HEK293 (cell line): ENCODE measurements around the gene BRD3.

Experiments
- CTCF ChIA-PET: fragments of 350-600 bp; formaldehyde crosslinking; extraction: SDS; loops from one replicate; lab custom pipeline; 2021; ENCODE audit warnings: antibody characterized with exemption; lab: Yijun Ruan, JAX
- POLR2A ChIA-PET: fragments of 300-600 bp; formaldehyde crosslinking; extraction: SDS; loops from one replicate; lab custom pipeline; 2020; ENCODE audit warnings: antibody characterized with exemption, inconsistent platforms; lab: Yijun Ruan, JAX
- H3K27ac ChIP-seq: fragments of 200-500 bp; sonication (Bioruptor generic); 2 replicates; pipeline ENCODE4 v1.5.1; 2014; ENCODE audit warnings: low read depth, low read length, control low read depth, inconsistent platforms; ENCODE audit errors: extremely low read depth
- H3K36me3 ChIP-seq, 2 experiments: fragments of 200-500 bp in 1 of 2; sonication (Bioruptor generic) in 1 of 2; 1 replicate in 1 of 2; 2 replicates in 1 of 2; pipeline ENCODE4 v1.5.1; 2014 to 2017; ENCODE audit warnings: inconsistent platforms in 2 of 2, low read length in 2 of 2; ENCODE audit not compliant: control insufficient read depth in 2 of 2, insufficient read depth in 1 of 2
- H3K4me1 ChIP-seq: fragments of 200-500 bp; sonication (Bioruptor generic); 2 replicates; pipeline ENCODE4 v1.5.1; 2014; ENCODE audit warnings: mild to moderate bottlenecking, low read length, inconsistent platforms; ENCODE audit not compliant: control insufficient read depth, insufficient read depth
- H3K4me3 ChIP-seq: 2 replicates; pipeline ENCODE4 v1.5.1; 2011; ENCODE audit warnings: low read depth, mild to moderate bottlenecking, control low read depth, low read length, moderate library complexity
- H3K9me3 ChIP-seq: fragments of 200-500 bp; sonication (Bioruptor generic); 2 replicates; pipeline ENCODE4 v1.5.1; 2014; ENCODE audit warnings: low read depth, low read length, inconsistent platforms; ENCODE audit not compliant: control insufficient read depth, insufficient read depth
- EGR2 ChIP-seq: fragments of 450-650 bp; formaldehyde crosslinking; IDR thresholded peaks from 2 replicates; pipeline ENCODE4 v1.5.1; 2016; ENCODE audit warnings: low read depth, missing biosample characterization, missing genetic modification characterization
- FEZF1 ChIP-seq: fragments of 450-650 bp; formaldehyde crosslinking; IDR thresholded peaks from 2 replicates; pipeline ENCODE4 v1.5.1; 2016; ENCODE audit warnings: missing biosample characterization, missing genetic modification characterization
- KLF16 ChIP-seq: fragments of 450-650 bp; formaldehyde crosslinking; IDR thresholded peaks from 2 replicates; pipeline ENCODE4 v1.5.1; 2017; ENCODE audit warnings: missing biosample characterization, missing genetic modification characterization
- KLF9 ChIP-seq: fragments of 450-650 bp; formaldehyde crosslinking; IDR thresholded peaks from 2 replicates; pipeline ENCODE4 v1.5.1; 2016; ENCODE audit warnings: missing biosample characterization, missing genetic modification characterization, low read depth
- SCRT1 ChIP-seq: fragments of 450-650 bp; formaldehyde crosslinking; IDR thresholded peaks from 2 replicates; pipeline ENCODE4 v1.5.1; 2016; ENCODE audit warnings: missing biosample characterization, missing genetic modification characterization, borderline replicate concordance
- SCRT2 ChIP-seq: fragments of 450-650 bp; formaldehyde crosslinking; IDR thresholded peaks from 2 replicates; pipeline ENCODE4 v1.5.1; 2016; ENCODE audit warnings: missing biosample characterization, missing genetic modification characterization
- SP7 ChIP-seq: fragments of 450-650 bp; formaldehyde crosslinking; IDR thresholded peaks from 2 replicates; pipeline ENCODE4 v1.5.1; 2016; ENCODE audit warnings: missing biosample characterization, missing genetic modification characterization
- ZBTB1 ChIP-seq: fragments of 450-650 bp; formaldehyde crosslinking; IDR thresholded peaks from 2 replicates; pipeline ENCODE4 v1.5.1; 2016; ENCODE audit warnings: missing biosample characterization, missing genetic modification characterization
- ZBTB8A ChIP-seq: fragments of 450-650 bp; formaldehyde crosslinking; IDR thresholded peaks from 2 replicates; pipeline ENCODE4 v1.5.1; 2016; ENCODE audit warnings: missing biosample characterization, missing genetic modification characterization
- ZIC2 ChIP-seq: fragments of 450-650 bp; formaldehyde crosslinking; IDR thresholded peaks from 2 replicates; pipeline ENCODE4 v1.5.1; 2016; ENCODE audit warnings: missing biosample characterization, missing genetic modification characterization
- ZNF223 ChIP-seq: fragments of 450-650 bp; formaldehyde crosslinking; IDR thresholded peaks from 2 replicates; pipeline ENCODE4 v1.5.1; 2016; ENCODE audit warnings: missing biosample characterization, missing genetic modification characterization
- ZNF416 ChIP-seq: fragments of 450-650 bp; formaldehyde crosslinking; IDR thresholded peaks from 2 replicates; pipeline ENCODE4 v1.5.1; 2016; ENCODE audit warnings: missing biosample characterization, missing genetic modification characterization
- ZNF514 ChIP-seq: fragments of 450-650 bp; formaldehyde crosslinking; IDR thresholded peaks from 2 replicates; pipeline ENCODE4 v1.5.1; 2016; ENCODE audit warnings: missing biosample characterization, missing genetic modification characterization
- ZNF558 ChIP-seq: fragments of 450-650 bp; formaldehyde crosslinking; IDR thresholded peaks from 2 replicates; pipeline ENCODE4 v1.5.1; 2016; ENCODE audit warnings: missing biosample characterization, missing genetic modification characterization
- ZNF600 ChIP-seq: fragments of 450-650 bp; formaldehyde crosslinking; IDR thresholded peaks from 2 replicates; pipeline ENCODE4 v1.5.1; 2016; ENCODE audit warnings: missing biosample characterization, missing genetic modification characterization
- ZNF843 ChIP-seq: fragments of 450-650 bp; formaldehyde crosslinking; IDR thresholded peaks from 2 replicates; pipeline ENCODE4 v1.5.1; 2016; ENCODE audit warnings: missing biosample characterization, missing genetic modification characterization
- ZXDB ChIP-seq: fragments of 450-650 bp; formaldehyde crosslinking; IDR thresholded peaks from 2 replicates; pipeline ENCODE4 v1.5.1; 2016; ENCODE audit warnings: missing biosample characterization, missing genetic modification characterization
- TF ChIP-seq, protein P1 (sequence below): sonication (generic); formaldehyde crosslinking; IDR thresholded peaks from 2 replicates; pipeline ENCODE4 v1.8.1; 2022; ENCODE audit warnings: mild to moderate bottlenecking, moderate library complexity, missing genetic modification reagents
- TF ChIP-seq, protein P2 (sequence below): fragments of 450-650 bp; formaldehyde crosslinking; IDR thresholded peaks from 2 replicates; pipeline ENCODE4 v1.5.1; 2017; ENCODE audit warnings: missing biosample characterization, missing genetic modification characterization
- TF ChIP-seq, protein P3 (sequence below): fragments of 450-650 bp; formaldehyde crosslinking; IDR thresholded peaks from 2 replicates; pipeline ENCODE4 v1.5.1; 2016; ENCODE audit warnings: missing biosample characterization, missing genetic modification characterization
- TF ChIP-seq, protein P4 (sequence below): fragments of 450-650 bp; formaldehyde crosslinking; IDR thresholded peaks from 2 replicates; pipeline ENCODE4 v1.5.1; 2016; ENCODE audit warnings: missing biosample characterization, missing genetic modification characterization
- TF ChIP-seq, protein P5 (sequence below): fragments of 450-650 bp; formaldehyde crosslinking; IDR thresholded peaks from 2 replicates; pipeline ENCODE4 v1.5.1; 2016; ENCODE audit warnings: missing biosample characterization, missing genetic modification characterization

The BRD3 gene

DNA sequence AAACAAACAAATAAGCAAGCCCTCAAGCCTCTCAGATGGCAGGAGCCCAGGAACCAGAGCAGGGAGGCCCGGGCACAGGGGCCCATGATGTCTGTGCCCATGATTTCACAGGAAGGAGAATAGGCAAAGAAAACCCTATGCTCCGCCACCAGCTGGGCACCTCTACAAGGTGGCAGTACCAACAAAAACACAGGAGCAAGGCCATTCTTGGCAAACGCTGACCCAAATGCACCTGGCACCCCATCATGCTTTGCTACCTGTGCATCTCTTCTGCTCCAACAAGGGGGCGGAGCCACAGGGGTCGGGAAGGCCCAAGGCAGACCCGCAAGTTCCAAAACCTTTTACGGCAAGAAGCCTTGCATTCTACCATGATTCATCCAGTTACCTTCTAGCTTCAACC lies 3.1 kb downstream of the BRD3 start:
- ChIA-PET POLR2A (no interaction called here), CTCF (interaction anchor here (1.0 to 1.2 kb wide), 2 partner anchors 13 to 379 kb away, joined by 3 read pairs; no protein-coding TSS in a partner anchor)
- no peaks in the 10 kb centered on the region for H3K4me1 ChIP-seq

DNA sequence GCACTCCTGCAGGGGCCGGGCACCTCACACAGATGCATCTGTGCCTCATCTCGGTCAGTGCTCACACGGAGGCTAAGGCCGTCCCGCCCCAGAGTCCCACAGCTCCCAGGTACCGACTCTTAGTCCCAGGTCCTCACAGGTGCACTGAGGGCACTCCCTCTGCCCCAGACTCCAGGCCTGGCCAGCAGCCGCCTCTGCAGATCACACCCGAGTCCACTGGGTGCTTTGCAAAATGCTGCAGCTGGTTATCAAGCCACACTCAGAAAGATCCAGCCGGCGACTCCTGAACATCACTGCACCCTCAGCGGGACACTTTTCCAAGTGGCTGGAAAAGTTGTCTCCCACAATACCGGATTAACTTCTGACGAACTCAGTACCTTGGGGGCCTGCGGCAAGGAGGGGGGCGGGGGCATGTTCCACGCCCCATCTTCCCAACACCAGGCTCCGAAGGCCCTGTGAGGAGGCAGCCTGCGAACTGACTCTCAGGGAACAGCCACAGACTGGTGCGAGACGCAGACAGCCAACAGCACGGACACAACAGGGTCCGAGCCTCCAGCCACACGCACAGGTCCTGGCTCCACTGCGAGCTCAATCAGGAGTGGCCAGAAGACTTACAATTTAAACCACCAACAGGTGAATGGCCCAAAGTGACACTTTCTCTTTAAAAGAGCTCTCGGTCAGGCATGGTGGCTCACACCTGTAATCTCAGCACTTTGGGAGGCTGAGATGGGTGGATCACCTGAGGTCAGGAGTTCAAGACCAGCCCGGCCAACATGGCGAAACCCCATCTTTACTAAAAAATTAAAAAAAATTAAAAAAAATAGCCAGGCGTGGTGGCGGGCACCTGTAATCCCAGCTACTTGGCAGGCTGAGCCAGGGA lies 4.0 kb downstream of the BRD3 start:
- CTCF ChIA-PET = interaction anchor here (0.6 to 1.2 kb wide), 4 partner anchors 12 to 580 kb away, joined by 3 to 5 read pairs (median 4); no protein-coding TSS in a partner anchor
- TF ChIP-seq SCRT1 (tag by site-specific recombination) (peak; percentile 63; the same call in 1 of the 2 replicates), ZNF843 (no peak), SCRT2 (peak; percentile 70)
- TF ChIP-seq, protein P1, sequence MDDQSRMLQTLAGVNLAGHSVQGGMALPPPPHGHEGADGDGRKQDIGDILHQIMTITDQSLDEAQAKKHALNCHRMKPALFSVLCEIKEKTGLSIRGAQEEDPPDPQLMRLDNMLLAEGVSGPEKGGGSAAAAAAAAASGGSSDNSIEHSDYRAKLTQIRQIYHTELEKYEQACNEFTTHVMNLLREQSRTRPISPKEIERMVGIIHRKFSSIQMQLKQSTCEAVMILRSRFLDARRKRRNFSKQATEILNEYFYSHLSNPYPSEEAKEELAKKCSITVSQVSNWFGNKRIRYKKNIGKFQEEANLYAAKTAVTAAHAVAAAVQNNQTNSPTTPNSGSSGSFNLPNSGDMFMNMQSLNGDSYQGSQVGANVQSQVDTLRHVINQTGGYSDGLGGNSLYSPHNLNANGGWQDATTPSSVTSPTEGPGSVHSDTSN = no peak
- Histone ChIP-seq H3K4me1 (no peaks in the 10 kb centered on the region), H3K27ac (no peak overlapping the region), H3K36me3 (peaks cover 0 to 6% of the 10 kb centered on the region in 2 experiments; a peak in 2 of 3 replicates), H3K9me3 (no peaks in the 10 kb centered on the region), H3K4me3 (no peak overlapping the region)
- POLR2A ChIA-PET = interaction anchor here (1.5 kb wide), 1 partner anchor 12 kb away, joined by 3 read pairs; no protein-coding TSS in a partner anchor

More for the DNA sequence above, 3.1 kb downstream of the BRD3 start:
- peaks cover 0 to 6% of the 10 kb centered on the region in 2 experiments; a peak in 2 of 3 replicates for H3K36me3 ChIP-seq
- no peaks in the 10 kb centered on the region for H3K9me3 ChIP-seq
- no peak overlapping the region for H3K4me3 ChIP-seq
- TF ChIP-seq ZNF600 (tag by site-specific recombination) (no peak), KLF16 (tag by site-specific recombination) (no peak), ZNF223 (tag by site-specific recombination) (no peak), EGR2 (tag by site-specific recombination) (no peak), ZNF514 (no peak), FEZF1 (tag by site-specific recombination) (no peak), ZBTB1 (tag by site-specific recombination) (no peak), ZBTB8A (tag by site-specific recombination) (no peak), ZNF558 (no peak), ZNF416 (no peak), ZIC2 (tag by site-specific recombination) (no peak), KLF9 (tag by site-specific recombination) (no peak), ZXDB (tag by site-specific recombination) (no peak), SP7 (tag by site-specific recombination) (no peak)
- TF ChIP-seq, protein P2, sequence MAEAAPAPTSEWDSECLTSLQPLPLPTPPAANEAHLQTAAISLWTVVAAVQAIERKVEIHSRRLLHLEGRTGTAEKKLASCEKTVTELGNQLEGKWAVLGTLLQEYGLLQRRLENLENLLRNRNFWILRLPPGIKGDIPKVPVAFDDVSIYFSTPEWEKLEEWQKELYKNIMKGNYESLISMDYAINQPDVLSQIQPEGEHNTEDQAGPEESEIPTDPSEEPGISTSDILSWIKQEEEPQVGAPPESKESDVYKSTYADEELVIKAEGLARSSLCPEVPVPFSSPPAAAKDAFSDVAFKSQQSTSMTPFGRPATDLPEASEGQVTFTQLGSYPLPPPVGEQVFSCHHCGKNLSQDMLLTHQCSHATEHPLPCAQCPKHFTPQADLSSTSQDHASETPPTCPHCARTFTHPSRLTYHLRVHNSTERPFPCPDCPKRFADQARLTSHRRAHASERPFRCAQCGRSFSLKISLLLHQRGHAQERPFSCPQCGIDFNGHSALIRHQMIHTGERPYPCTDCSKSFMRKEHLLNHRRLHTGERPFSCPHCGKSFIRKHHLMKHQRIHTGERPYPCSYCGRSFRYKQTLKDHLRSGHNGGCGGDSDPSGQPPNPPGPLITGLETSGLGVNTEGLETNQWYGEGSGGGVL (tag by site-specific recombination) = no peak
- TF ChIP-seq, protein P3, sequence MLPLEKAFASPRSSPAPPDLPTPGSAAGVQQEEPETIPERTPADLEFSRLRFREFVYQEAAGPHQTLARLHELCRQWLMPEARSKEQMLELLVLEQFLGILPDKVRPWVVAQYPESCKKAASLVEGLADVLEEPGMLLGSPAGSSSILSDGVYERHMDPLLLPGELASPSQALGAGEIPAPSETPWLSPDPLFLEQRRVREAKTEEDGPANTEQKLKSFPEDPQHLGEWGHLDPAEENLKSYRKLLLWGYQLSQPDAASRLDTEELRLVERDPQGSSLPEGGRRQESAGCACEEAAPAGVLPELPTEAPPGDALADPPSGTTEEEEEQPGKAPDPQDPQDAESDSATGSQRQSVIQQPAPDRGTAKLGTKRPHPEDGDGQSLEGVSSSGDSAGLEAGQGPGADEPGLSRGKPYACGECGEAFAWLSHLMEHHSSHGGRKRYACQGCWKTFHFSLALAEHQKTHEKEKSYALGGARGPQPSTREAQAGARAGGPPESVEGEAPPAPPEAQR (tag by site-specific recombination) = no peak
- TF ChIP-seq, protein P4, sequence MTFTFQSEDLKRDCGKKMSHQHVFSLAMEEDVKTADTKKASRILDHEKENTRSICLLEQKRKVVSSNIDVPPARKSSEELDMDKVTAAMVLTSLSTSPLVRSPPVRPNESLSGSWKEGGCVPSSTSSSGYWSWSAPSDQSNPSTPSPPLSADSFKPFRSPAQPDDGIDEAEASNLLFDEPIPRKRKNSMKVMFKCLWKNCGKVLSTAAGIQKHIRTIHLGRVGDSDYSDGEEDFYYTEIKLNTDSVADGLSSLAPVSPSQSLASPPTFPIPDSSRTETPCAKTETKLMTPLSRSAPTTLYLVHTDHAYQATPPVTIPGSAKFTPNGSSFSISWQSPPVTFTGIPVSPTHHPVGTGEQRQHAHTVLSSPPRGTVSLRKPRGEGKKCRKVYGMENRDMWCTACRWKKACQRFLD = no peak
- TF ChIP-seq, protein P5, sequence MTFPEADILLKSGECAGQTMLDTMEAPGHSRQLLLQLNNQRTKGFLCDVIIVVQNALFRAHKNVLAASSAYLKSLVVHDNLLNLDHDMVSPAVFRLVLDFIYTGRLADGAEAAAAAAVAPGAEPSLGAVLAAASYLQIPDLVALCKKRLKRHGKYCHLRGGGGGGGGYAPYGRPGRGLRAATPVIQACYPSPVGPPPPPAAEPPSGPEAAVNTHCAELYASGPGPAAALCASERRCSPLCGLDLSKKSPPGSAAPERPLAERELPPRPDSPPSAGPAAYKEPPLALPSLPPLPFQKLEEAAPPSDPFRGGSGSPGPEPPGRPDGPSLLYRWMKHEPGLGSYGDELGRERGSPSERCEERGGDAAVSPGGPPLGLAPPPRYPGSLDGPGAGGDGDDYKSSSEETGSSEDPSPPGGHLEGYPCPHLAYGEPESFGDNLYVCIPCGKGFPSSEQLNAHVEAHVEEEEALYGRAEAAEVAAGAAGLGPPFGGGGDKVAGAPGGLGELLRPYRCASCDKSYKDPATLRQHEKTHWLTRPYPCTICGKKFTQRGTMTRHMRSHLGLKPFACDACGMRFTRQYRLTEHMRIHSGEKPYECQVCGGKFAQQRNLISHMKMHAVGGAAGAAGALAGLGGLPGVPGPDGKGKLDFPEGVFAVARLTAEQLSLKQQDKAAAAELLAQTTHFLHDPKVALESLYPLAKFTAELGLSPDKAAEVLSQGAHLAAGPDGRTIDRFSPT = no peak
- no peak overlapping the region for H3K27ac ChIP-seq
